CD8-positive, alpha-beta memory T cell (primary cell): ENCODE data around the gene CPLX3. TPM values are rescaled to one million over a fixed set of nuclear protein-coding genes. Genes with fewer than 3 reads are reported as not detected.

ENCODE experiments used
- CTCF ChIA-PET: fragments of 350-600 bp; sonication (Branson Sonifier 250); formaldehyde crosslinking; loops from one replicate; lab custom pipeline; 2021; ENCODE audit warnings: antibody characterized with exemption; lab: Charles Lee
- POLR2A ChIA-PET: fragments of 350-600 bp; sonication (Branson Sonifier 250); formaldehyde crosslinking; loops from one replicate; lab custom pipeline; 2021; ENCODE audit warnings: antibody characterized with exemption; lab: Charles Lee
- DNase-seq, 5 donors: peaks; one replicate each; pipeline versions ENCODE4 v3.0.0 to v3.0.0-alpha.2; 2020 to 2022; ENCODE audit warnings: mixed read lengths in 1 of 5
- H3K27ac ChIP-seq: one replicate; pipeline ENCODE4 v1.7.0; 2013; ENCODE audit warnings: low read depth, mild to moderate bottlenecking, low read length, moderate library complexity
- H3K27me3 ChIP-seq: 2 replicates; pipeline ENCODE4 v1.7.0; 2013; ENCODE audit warnings: low read length, mild to moderate bottlenecking; ENCODE audit not compliant: insufficient read depth, poor library complexity, severe bottlenecking
- H3K36me3 ChIP-seq: 2 replicates; pipeline ENCODE4 v1.7.0; 2013; ENCODE audit warnings: mild to moderate bottlenecking, low read length, moderate library complexity; ENCODE audit not compliant: insufficient read depth
- H3K4me1 ChIP-seq: 2 replicates; pipeline ENCODE4 v1.7.0; 2013; ENCODE audit warnings: mild to moderate bottlenecking, low read length, moderate library complexity; ENCODE audit not compliant: insufficient read depth
- H3K4me3 ChIP-seq: 2 replicates; pipeline ENCODE4 v1.7.0; 2013; ENCODE audit warnings: mild to moderate bottlenecking, low read length
- H3K9me3 ChIP-seq: 2 replicates; pipeline ENCODE4 v1.7.0; 2013; ENCODE audit warnings: mild to moderate bottlenecking, low read length
- H3K27ac Mint-ChIP-seq, 8 donors: one replicate each; pipeline ENCODE4 v1.8.0; 2020 to 2021; ENCODE audit warnings: mixed read lengths in 8 of 8, mild to moderate bottlenecking in 6 of 8, inconsistent platforms in 3 of 8, moderate library complexity in 3 of 8
- H3K27me3 Mint-ChIP-seq, 2 donors: one replicate each; pipeline ENCODE4 v1.8.0; 2020 to 2021; ENCODE audit warnings: mixed read lengths in 2 of 2, mild to moderate bottlenecking in 1 of 2, moderate library complexity in 1 of 2
- H3K36me3 Mint-ChIP-seq, 3 donors: one replicate each; pipeline ENCODE4 v1.8.0; 2020 to 2021; ENCODE audit warnings: mixed read lengths in 3 of 3, inconsistent platforms in 1 of 3, mild to moderate bottlenecking in 1 of 3
- H3K4me1 Mint-ChIP-seq, 3 donors: one replicate each; pipeline ENCODE4 v1.8.0; 2020 to 2021; ENCODE audit warnings: mixed read lengths in 3 of 3, inconsistent platforms in 1 of 3, mild to moderate bottlenecking in 1 of 3
- H3K4me3 Mint-ChIP-seq, 7 donors: one replicate each; pipeline ENCODE4 v1.8.0; 2020 to 2021; ENCODE audit warnings: mixed read lengths in 7 of 7, mild to moderate bottlenecking in 6 of 7, moderate library complexity in 4 of 7, inconsistent platforms in 2 of 7
- H3K9me3 Mint-ChIP-seq, 5 donors: one replicate each; pipeline ENCODE4 v1.8.0; 2020 to 2022; ENCODE audit warnings: mixed read lengths in 5 of 5, mild to moderate bottlenecking in 3 of 5, moderate library complexity in 2 of 5, inconsistent platforms in 1 of 5
- polyA plus RNA-seq: library from polyadenylated mRNA; unstranded; fragments of 300-500 nt; fragmentation: Illumina TruSeq; gene quantifications from one replicate; pipeline ENCODE4 v1.2.3, GENCODE V29; 2021
- total RNA-seq, 2 experiments: library from RNA; stranded (reverse); gene quantifications; one replicate each; pipeline ENCODE4 v1.2.3, GENCODE V29; 2021

Gene CPLX3
- total and polyA plus RNA-seq, 3 experiments from 2014 or later: not detected

DNA sequence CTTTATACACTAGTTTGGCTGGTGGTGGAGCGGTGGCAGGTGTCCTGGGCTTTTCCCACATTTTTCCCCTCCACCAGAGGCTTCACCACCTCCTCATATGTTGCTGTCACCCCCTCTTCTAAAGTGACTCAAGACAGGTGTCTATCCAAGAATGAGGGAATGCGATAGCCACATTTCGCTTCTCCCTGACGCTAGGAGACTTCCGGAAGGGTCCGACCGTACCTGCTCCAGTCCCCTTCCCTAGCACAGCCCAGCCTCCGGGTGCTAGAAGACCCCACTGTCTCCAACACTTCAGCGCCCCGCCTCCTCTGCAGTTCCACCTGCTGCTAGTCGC is 46.2 kb downstream of the CPLX3 start:
- Histone ChIP-seq H3K9me3 (no peaks in the 10 kb centered on the region), H3K27ac (peak overlapping the region; percentile 96), H3K36me3 (no peaks in the 10 kb centered on the region), H3K4me1 (peaks cover 46% of the 10 kb centered on the region), H3K27me3 (no peaks in the 10 kb centered on the region), H3K4me3 (peak overlapping the region; percentile 98)
- peaks cover 0 to 1% of the 10 kb centered on the region in 2 donors for H3K27me3 Mint-ChIP-seq
- H3K27ac Mint-ChIP-seq: peak overlapping the region; percentile 94 to 100 (median 96)
- POLR2A ChIA-PET: interaction anchor here (0.6 kb wide), 1 partner anchor 57 kb away, joined by 3 read pairs; no protein-coding TSS in a partner anchor
- H3K4me1 Mint-ChIP-seq: peaks cover 48 to 60% (median 56%) of the 10 kb centered on the region in 3 donors
- peak overlapping the region; percentile 94 to 100 (median 97) for H3K4me3 Mint-ChIP-seq
- no peak for DNase-seq
- no peaks in the 10 kb centered on the region for H3K9me3 Mint-ChIP-seq
- CTCF ChIA-PET: no interaction called here
- peaks cover 3 to 35% (median 4%) of the 10 kb centered on the region in 3 donors for H3K36me3 Mint-ChIP-seq

DNA sequence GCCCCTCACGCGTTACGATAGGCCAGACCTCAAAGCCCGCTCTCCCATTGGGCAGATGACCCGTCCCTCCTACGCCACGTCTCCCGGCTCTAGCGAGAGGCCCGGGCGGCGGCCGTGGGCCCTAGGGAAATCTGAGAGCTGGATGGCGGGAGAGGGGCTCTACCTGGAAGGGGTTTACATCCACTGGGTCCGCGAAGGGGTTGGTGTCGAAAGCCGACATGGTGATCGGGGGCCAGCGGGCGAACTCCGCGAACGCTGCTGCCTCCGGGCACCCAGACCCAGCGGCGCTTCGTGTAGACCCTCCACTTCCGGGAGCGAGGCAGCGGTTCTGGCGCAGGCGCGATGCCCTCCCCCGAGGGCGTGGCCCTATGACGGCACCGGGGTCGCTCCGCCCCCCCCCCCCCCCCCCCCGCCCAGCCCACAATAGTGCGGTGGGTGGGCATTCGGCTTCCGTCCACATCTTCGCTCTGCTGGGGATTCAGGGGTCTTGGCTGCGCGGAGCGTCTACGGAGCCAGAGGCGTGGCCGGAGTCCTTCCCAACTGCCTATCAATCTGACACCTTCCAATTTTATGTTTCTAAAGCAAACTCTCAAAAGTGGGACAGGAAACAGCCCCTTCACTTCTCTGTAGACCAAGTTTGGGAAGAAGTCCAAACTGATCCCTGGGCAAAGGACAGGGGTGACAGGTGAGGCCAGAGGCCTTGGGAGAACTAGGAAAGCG is 46.8 kb downstream of the CPLX3 start, which contains the start of gene SCAMP2:
Gene SCAMP2 (minus strand): TSS at position 330 of the 720 bp plus-strand sequence. CDS start 110 bp downstream, at position 220.
- Histone ChIP-seq H3K9me3 (no peaks in the 10 kb centered on the region), H3K36me3 (no peaks in the 10 kb centered on the region), H3K4me3 (peak within 1 kb of the TSS; percentile 98), H3K4me1 (peaks cover 40% of the 10 kb centered on the region), H3K27me3 (no peaks in the 10 kb centered on the region), H3K27ac (peak within 1 kb of the TSS; percentile 96)
- H3K4me1 Mint-ChIP-seq: peaks cover 43 to 54% (median 50%) of the 10 kb centered on the region in 3 donors
- peak within 1 kb of the TSS; percentile 95 to 100 (median 96) for H3K27ac Mint-ChIP-seq
- CTCF ChIA-PET: interaction anchor here (1.1 to 3.1 kb wide), 4 partner anchors 20 to 33 kb away, joined by 3 to 17 read pairs (median 4); partner anchors contain the start of genes FAM219B and ULK3
- H3K27me3 Mint-ChIP-seq: no peaks in the 10 kb centered on the region
- POLR2A ChIA-PET: no interaction called here
- H3K9me3 Mint-ChIP-seq: no peaks in the 10 kb centered on the region
- DNase-seq: peak; percentile 87 to 95 (median 93)
- peak within 1 kb of the TSS; percentile 94 to 100 (median 97) for H3K4me3 Mint-ChIP-seq
- peaks cover 0 to 30% (median under 1%) of the 10 kb centered on the region in 3 donors for H3K36me3 Mint-ChIP-seq

DNA sequence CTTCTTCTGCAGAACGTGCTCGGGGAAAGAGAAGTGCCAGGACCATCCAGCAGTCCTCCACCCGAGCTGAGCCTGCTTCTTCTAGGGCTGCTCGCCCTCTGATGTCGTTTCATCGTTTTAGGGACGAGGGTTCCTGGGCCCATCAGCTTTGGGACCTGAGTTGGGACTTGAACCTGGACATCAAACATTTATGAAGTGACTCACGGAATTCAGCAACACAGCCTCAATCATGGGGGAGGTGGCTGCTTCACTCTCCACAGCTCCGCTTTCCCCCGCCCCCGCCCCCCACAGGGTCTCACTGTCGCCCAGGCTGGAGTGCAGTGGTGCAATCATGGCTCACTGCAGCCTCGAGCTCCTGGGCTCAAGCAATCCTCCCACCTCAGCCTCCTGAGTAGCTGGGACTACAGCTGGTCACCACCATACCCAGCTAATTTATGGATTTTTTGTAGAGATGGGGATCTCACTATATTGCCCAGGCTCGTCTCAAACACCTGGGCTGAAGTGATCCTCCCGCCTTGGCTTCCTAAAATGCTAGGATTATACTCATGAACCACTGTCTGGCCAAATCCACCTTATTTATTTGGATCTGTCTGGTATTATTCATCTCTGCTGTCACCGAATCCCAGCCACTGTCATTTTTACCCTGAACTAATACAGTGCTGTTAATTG is 47.5 kb downstream of the CPLX3 start:
- peaks cover 40 to 48% (median 43%) of the 10 kb centered on the region in 3 donors for H3K4me1 Mint-ChIP-seq
- H3K27me3 Mint-ChIP-seq: no peaks in the 10 kb centered on the region
- POLR2A ChIA-PET: interaction anchor here (0.7 to 1.3 kb wide), 3 partner anchors 15 to 84 kb away, joined by 3 to 6 read pairs (median 3); partner anchors contain the start of gene MPI
- Histone ChIP-seq H3K9me3 (no peaks in the 10 kb centered on the region), H3K36me3 (no peaks in the 10 kb centered on the region), H3K4me1 (peaks cover 34% of the 10 kb centered on the region), H3K27ac (peak overlapping the region; percentile 96), H3K4me3 (peak overlapping the region; percentile 92), H3K27me3 (no peaks in the 10 kb centered on the region)
- peak overlapping the region; percentile 95 to 100 (median 96) for H3K27ac Mint-ChIP-seq
- peaks cover 0 to 26% (median 0%) of the 10 kb centered on the region in 3 donors for H3K36me3 Mint-ChIP-seq
- peak overlapping the region; percentile 94 to 100 (median 97) for H3K4me3 Mint-ChIP-seq
- CTCF ChIA-PET: interaction anchor here (1.1 to 3.1 kb wide), 5 partner anchors 16 to 32 kb away, joined by 3 to 17 read pairs (median 3); partner anchors contain the start of genes FAM219B and ULK3
- no peak for DNase-seq
- H3K9me3 Mint-ChIP-seq: no peaks in the 10 kb centered on the region

DNA sequence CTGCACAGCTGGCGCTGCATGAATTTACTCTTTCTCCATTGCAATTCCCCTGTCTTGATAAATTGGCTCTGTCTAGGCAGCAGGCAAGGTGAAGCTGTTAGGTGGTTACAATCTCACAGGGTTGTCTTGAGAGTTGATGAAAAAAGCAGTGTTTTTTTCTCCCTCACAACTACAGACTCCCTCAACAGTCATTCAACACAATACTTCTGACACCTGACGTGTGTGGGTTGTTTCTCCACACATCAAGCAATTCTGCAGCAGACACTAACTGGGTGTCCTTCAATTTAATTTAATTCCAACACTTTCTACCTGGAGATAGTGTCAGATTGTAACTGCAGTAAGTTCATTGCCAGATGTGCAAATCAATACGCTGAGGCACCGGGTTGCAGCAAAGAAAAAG is 51.8 kb downstream of the CPLX3 start:
- Histone ChIP-seq H3K9me3 (no peaks in the 10 kb centered on the region), H3K27me3 (no peaks in the 10 kb centered on the region), H3K36me3 (no peaks in the 10 kb centered on the region), H3K4me1 (peaks cover 5% of the 10 kb centered on the region), H3K4me3 (no peak overlapping the region), H3K27ac (no peak overlapping the region)
- Mint-ChIP-seq H3K4me1 (peaks cover 6 to 14% (median 8%) of the 10 kb centered on the region in 3 donors), H3K27ac (peak overlapping the region in 1 of 8 donors; percentile 66), H3K9me3 (no peaks in the 10 kb centered on the region), H3K27me3 (no peaks in the 10 kb centered on the region), H3K36me3 (peaks cover 0 to 3% (median 0%) of the 10 kb centered on the region in 3 donors), H3K4me3 (no peak overlapping the region)
- no peak for DNase-seq
- POLR2A ChIA-PET: no interaction called here
- CTCF ChIA-PET: no interaction called here

Other genes starting within 250 kb of the CPLX3 start
- gene CLK3, start 210.8 kb upstream of the CPLX3 start, total RNA-seq: 100 to 1,000 TPM in 1 of 2 experiments, 10 to 100 TPM in 1; 96.8 to 101 TPM
- gene CLK3, start 210.8 kb upstream of the CPLX3 start, polyA plus RNA-seq: 84.7 TPM
- 10 to 100 TPM; 50.9 to 52.0 TPM for gene EDC3, start 130.6 kb upstream of the CPLX3 start, total RNA-seq
- 29.9 TPM for gene EDC3, start 130.6 kb upstream of the CPLX3 start, polyA plus RNA-seq
- 1 to 10 TPM; 2.4 to 2.6 TPM for gene CYP1A1, start 101.1 kb upstream of the CPLX3 start, total RNA-seq
- gene CYP1A1, start 101.1 kb upstream of the CPLX3 start, polyA plus RNA-seq: 0.09 TPM
- gene CYP1A2, start 77.8 kb upstream of the CPLX3 start, total RNA-seq: not detected
- gene CYP1A2, start 77.8 kb upstream of the CPLX3 start, polyA plus RNA-seq: not detected
- 100 to 1,000 TPM; 288 to 294 TPM for gene CSK, start 44.5 kb upstream of the CPLX3 start, total RNA-seq
- 154 TPM for gene CSK, start 44.5 kb upstream of the CPLX3 start, polyA plus RNA-seq
- gene LMAN1L, start 13.8 kb upstream of the CPLX3 start, total RNA-seq: under 1 TPM in 1 of 2 experiments, not detected in 1; 0.27 TPM
- not detected for gene LMAN1L, start 13.8 kb upstream of the CPLX3 start, polyA plus RNA-seq
- 10 to 100 TPM; 53.9 to 60.1 TPM for gene ULK3, start 16.5 kb downstream of the CPLX3 start, total RNA-seq
- 43.1 TPM for gene ULK3, start 16.5 kb downstream of the CPLX3 start, polyA plus RNA-seq
- 10 to 100 TPM; 82.8 to 84.2 TPM for gene SCAMP2, start 46.7 kb downstream of the CPLX3 start, total RNA-seq
- gene SCAMP2, start 46.7 kb downstream of the CPLX3 start, polyA plus RNA-seq: 154 TPM
- 10 to 100 TPM; 40.4 to 43.0 TPM for gene MPI, start 63.4 kb downstream of the CPLX3 start, total RNA-seq
- 61.1 TPM for gene MPI, start 63.4 kb downstream of the CPLX3 start, polyA plus RNA-seq
- gene FAM219B, start 80.2 kb downstream of the CPLX3 start, total RNA-seq: 10 to 100 TPM; 45.0 to 47.7 TPM
- gene FAM219B, start 80.2 kb downstream of the CPLX3 start, polyA plus RNA-seq: 32.3 TPM
- gene COX5A, start 111.4 kb downstream of the CPLX3 start, total RNA-seq: 100 to 1,000 TPM; 326 to 362 TPM
- gene COX5A, start 111.4 kb downstream of the CPLX3 start, polyA plus RNA-seq: 351 TPM
- gene RPP25, start 130.1 kb downstream of the CPLX3 start, total RNA-seq: 1 to 10 TPM; 6.1 to 7.4 TPM
- 2.5 TPM for gene RPP25, start 130.1 kb downstream of the CPLX3 start, polyA plus RNA-seq
- 1 to 10 TPM in 1 of 2 experiments, under 1 TPM in 1; 0.74 to 1.1 TPM for gene SCAMP5, start 168.9 kb downstream of the CPLX3 start, total RNA-seq
- gene SCAMP5, start 168.9 kb downstream of the CPLX3 start, polyA plus RNA-seq: 0.16 TPM
- gene PPCDC, start 197.0 kb downstream of the CPLX3 start, total RNA-seq: 10 to 100 TPM; 35.5 to 39.2 TPM
- 12.8 TPM for gene PPCDC, start 197.0 kb downstream of the CPLX3 start, polyA plus RNA-seq